Hepatocyte (in vitro differentiated cells): Measurements from ENCODE around the gene ASB2. TPM values are rescaled to one million over a fixed set of nuclear protein-coding genes. Genes with fewer than 3 reads are reported as not detected.

Experiments
- DNase-seq: peaks from one replicate; pipeline ENCODE4 v3.0.0-alpha.2; 2016; ENCODE audit warnings: low spot score
- H2AFZ ChIP-seq: fragments of 200-600 bp; sonication (generic); 2 replicates; pipeline ENCODE4 v1.6.0; 2016; ENCODE audit warnings: antibody characterized with exemption, mild to moderate bottlenecking
- H3K27ac ChIP-seq: fragments of 200-600 bp; sonication (generic); 2 replicates; pipeline ENCODE4 v1.5.1; 2016; ENCODE audit warnings: mild to moderate bottlenecking
- H3K27me3 ChIP-seq: fragments of 200-600 bp; sonication (generic); 2 replicates; pipeline ENCODE4 v1.6.1; 2016
- H3K36me3 ChIP-seq: fragments of 200-600 bp; sonication (generic); replicated peaks from 2 replicates; pipeline ENCODE4 v1.5.1; 2016; ENCODE audit warnings: low read depth; ENCODE audit not compliant: insufficient read depth
- H3K4me1 ChIP-seq: fragments of 200-600 bp; sonication (generic); 2 replicates; pipeline ENCODE4 v1.5.1; 2016; ENCODE audit warnings: mild to moderate bottlenecking, moderate library complexity; ENCODE audit not compliant: insufficient read depth
- H3K4me2 ChIP-seq: fragments of 200-600 bp; sonication (generic); 2 replicates; pipeline ENCODE4 v1.6.0; 2016
- H3K4me3 ChIP-seq: fragments of 200-600 bp; sonication (generic); 2 replicates; pipeline ENCODE4 v1.5.1; 2016; ENCODE audit warnings: mild to moderate bottlenecking
- H3K79me2 ChIP-seq: fragments of 200-600 bp; sonication (generic); 2 replicates; pipeline ENCODE4 v1.6.0; 2017; ENCODE audit warnings: mild to moderate bottlenecking
- H3K9me2 ChIP-seq: fragments of 200-600 bp; sonication (generic); replicated peaks from 2 replicates; pipeline ENCODE4 v1.6.0; 2017; ENCODE audit warnings: mild to moderate bottlenecking; ENCODE audit not compliant: insufficient read depth
- H3K9me3 ChIP-seq: fragments of 200-600 bp; sonication (generic); 2 replicates; pipeline ENCODE4 v1.5.1; 2016; ENCODE audit warnings: low read depth, mild to moderate bottlenecking
- H4K20me1 ChIP-seq: fragments of 200-600 bp; sonication (generic); 2 replicates; pipeline ENCODE4 v1.6.0; 2016; ENCODE audit warnings: mild to moderate bottlenecking; ENCODE audit not compliant: insufficient read depth, poor library complexity, severe bottlenecking
- CTCF ChIP-seq: fragments of 200-600 bp; sonication (generic); IDR thresholded peaks from 2 replicates; pipeline ENCODE4 v1.5.1; 2016; ENCODE audit warnings: antibody characterized with exemption, mild to moderate bottlenecking; ENCODE audit not compliant: poor library complexity
- EZH2 ChIP-seq: fragments of 200-600 bp; sonication (generic); IDR thresholded peaks from 2 replicates; pipeline ENCODE4 v1.6.1; 2016; ENCODE audit warnings: antibody characterized with exemption, mild to moderate bottlenecking, borderline replicate concordance
- EZH2phosphoT487 ChIP-seq: fragments of 200-600 bp; sonication (generic); IDR thresholded peaks from one replicate; pipeline ENCODE4 v1.6.1; 2018; ENCODE audit warnings: antibody characterized with exemption, mild to moderate bottlenecking, low read depth, moderate library complexity; ENCODE audit not compliant: unreplicated experiment, severe bottlenecking
- WGBS: methylation state at CpG from one replicate; pipeline ENCODE4 v1.1.6; 2016; ENCODE audit warnings: low lambda C conversion rate; ENCODE audit errors: missing lambda C conversion rate; 5-methylcytosine and 5-hydroxymethylcytosine counted together
- polyA plus RNA-seq: library from polyadenylated mRNA; unstranded; fragments of >200 nt; fragmentation: Nextera tagmentation; extraction: Ambion mirVana; gene quantifications from 2 replicates; pipeline ENCODE4 v1.2.1, GENCODE V29; 2016
- total RNA-seq: library from RNA; depleted of rRNA; stranded (reverse); fragments of >200 nt; gene quantifications from 2 replicates; pipeline ENCODE4 v1.2.3, GENCODE V29; 2014

The ASB2 gene
- total and polyA plus RNA-seq, 2 experiments from 2014 or later = 0.27 to 0.53 TPM

- Histone ChIP-seq H3K9me3 (no peaks in the 10 kb centered on the region), H3K79me2 (no peaks in the 10 kb centered on the region), H3K4me1 (peaks cover 8% of the 10 kb centered on the region), H3K27me3 (no peaks in the 10 kb centered on the region), H4K20me1 (no peaks in the 10 kb centered on the region), H3K27ac (no peak overlapping the region), H3K9me2 (no peaks in the 10 kb centered on the region), H3K4me2 (no peak overlapping the region), H3K36me3 (no peaks in the 10 kb centered on the region), H3K4me3 (no peak overlapping the region), H2AFZ (no peak overlapping the region)
- no peak for TF ChIP-seq CTCF
- TF ChIP-seq EZH2 = no peak
- no peak for DNase-seq
- 89% methylated on average over 12 of the region's 12 CpGs for WGBS
Measured at GRCh38 chr14:93987376-93987775, 11.0 kb upstream of the ASB2 start.

- H4K20me1 ChIP-seq = no peaks in the 10 kb centered on the region
Measured at GRCh38 chr14:93986955-93987354, 10.6 kb upstream of the ASB2 start.

GRCh38 chr14:93984987-93985410, 8.6 kb upstream of the ASB2 start:
- 34% methylated on average over 7 of the region's 7 CpGs for WGBS
- no peaks in the 10 kb centered on the region for H3K79me2 ChIP-seq
- H3K36me3 ChIP-seq = no peaks in the 10 kb centered on the region
- no peak overlapping the region for H3K4me3 ChIP-seq
- H3K9me2 ChIP-seq = no peaks in the 10 kb centered on the region
- H3K27me3 ChIP-seq = no peaks in the 10 kb centered on the region
- H2AFZ ChIP-seq = no peak overlapping the region
- DNase-seq = peak; percentile 74
- no peaks in the 10 kb centered on the region for H4K20me1 ChIP-seq
- H3K4me1 ChIP-seq = peaks cover 8% of the 10 kb centered on the region
- no peak overlapping the region for H3K27ac ChIP-seq
- no peak overlapping the region for H3K4me2 ChIP-seq
- TF ChIP-seq CTCF (peak; percentile 24), EZH2phosphoT487 (no peak), EZH2 (no peak)
- H3K9me3 ChIP-seq = no peaks in the 10 kb centered on the region

More at GRCh38 chr14:93986955-93987354, 10.6 kb upstream of the ASB2 start:
- no peak overlapping the region for H3K4me2 ChIP-seq
- 70% methylated on average over 9 of the region's 9 CpGs for WGBS
- no peak for TF ChIP-seq CTCF
- no peak for TF ChIP-seq EZH2
- no peak for TF ChIP-seq EZH2phosphoT487
- no peak overlapping the region for H2AFZ ChIP-seq
- no peak for DNase-seq
- H3K27me3 ChIP-seq = no peaks in the 10 kb centered on the region
- H3K9me3 ChIP-seq = no peaks in the 10 kb centered on the region
- no peaks in the 10 kb centered on the region for H3K79me2 ChIP-seq
- no peaks in the 10 kb centered on the region for H3K9me2 ChIP-seq
- no peak overlapping the region for H3K4me3 ChIP-seq
- no peaks in the 10 kb centered on the region for H3K36me3 ChIP-seq
- peaks cover 8% of the 10 kb centered on the region for H3K4me1 ChIP-seq
- H3K27ac ChIP-seq = no peak overlapping the region

- H4K20me1 ChIP-seq = no peaks in the 10 kb centered on the region
- H3K4me2 ChIP-seq = no peak overlapping the region
- TF ChIP-seq CTCF = no peak
- no peak for TF ChIP-seq EZH2phosphoT487
- TF ChIP-seq EZH2 = no peak
- no peaks in the 10 kb centered on the region for H3K27me3 ChIP-seq
- H2AFZ ChIP-seq = no peak overlapping the region
- no peaks in the 10 kb centered on the region for H3K9me2 ChIP-seq
- no peak overlapping the region for H3K4me3 ChIP-seq
- 87% methylated on average over 3 of the region's 3 CpGs for WGBS
- H3K36me3 ChIP-seq = no peaks in the 10 kb centered on the region
- DNase-seq = no peak
- H3K4me1 ChIP-seq = peaks cover 8% of the 10 kb centered on the region
- no peak overlapping the region for H3K27ac ChIP-seq
- H3K79me2 ChIP-seq = no peaks in the 10 kb centered on the region
- H3K9me3 ChIP-seq = no peaks in the 10 kb centered on the region
Measured at GRCh38 chr14:93984070-93984469, 7.7 kb upstream of the ASB2 start.
